Suprapubic skin (tissue), 4 donors: ENCODE data around the gene ZEB2. TPM values are rescaled to one million over a fixed set of nuclear protein-coding genes. Genes with fewer than 3 reads are reported as not detected.

Experiments used
- DNase-seq, 2 donors: peaks; one replicate each; pipeline ENCODE4 v3.0.0-alpha.2; 2019; ENCODE audit warnings: low spot score in 2 of 2
- H3K27ac ChIP-seq: fragments of 200-600 bp; sonication (generic); one replicate; pipeline ENCODE4 v1.5.1; 2019
- H3K27me3 ChIP-seq: fragments of 200-600 bp; sonication (generic); one replicate; pipeline ENCODE4 v1.5.1; 2019
- H3K36me3 ChIP-seq: fragments of 200-600 bp; sonication (generic); one replicate; pipeline ENCODE4 v1.5.1; 2019
- H3K4me1 ChIP-seq: fragments of 200-600 bp; sonication (generic); one replicate; pipeline ENCODE4 v1.5.1; 2019
- H3K4me3 ChIP-seq: fragments of 200-600 bp; sonication (generic); one replicate; pipeline ENCODE4 v1.5.1; 2019; ENCODE audit warnings: mild to moderate bottlenecking
- H3K9me3 ChIP-seq: fragments of 200-600 bp; sonication (generic); one replicate; pipeline ENCODE4 v1.5.1; 2019
- CTCF ChIP-seq, 2 donors: fragments of 200-600 bp in 1 of 2; fragments of 450-650 bp in 1 of 2; sonication (generic) in 1 of 2; IDR thresholded peaks; one replicate each; pipeline ENCODE4 v1.5.1; 2016 to 2019; ENCODE audit warnings: antibody characterized with exemption in 2 of 2, mild to moderate bottlenecking in 1 of 2, moderate library complexity in 1 of 2
- EP300 ChIP-seq: sonication (generic); formaldehyde crosslinking; IDR thresholded peaks from one replicate; pipeline ENCODE4 v1.6.1; 2017; ENCODE audit warnings: antibody characterized with exemption
- POLR2A ChIP-seq, 2 donors: fragments of 450-650 bp; IDR thresholded peaks; one replicate each; pipeline ENCODE4 v1.6.1; 2017; ENCODE audit warnings: antibody characterized with exemption in 2 of 2, mild to moderate bottlenecking in 2 of 2, moderate library complexity in 2 of 2
- POLR2AphosphoS5 ChIP-seq, 3 donors: sonication (generic); formaldehyde crosslinking; IDR thresholded peaks; one replicate each; pipeline ENCODE4 v1.6.1; 2017; ENCODE audit warnings: antibody characterized with exemption in 3 of 3
- WGBS: methylation state at CpG from one replicate; pipeline ENCODE4 v1.1.5; 2018; 5-methylcytosine and 5-hydroxymethylcytosine counted together
- total RNA-seq, 4 donors: library from RNA; depleted of rRNA; stranded (reverse); fragments of >200 nt; gene quantifications; one replicate each; pipeline ENCODE4 v1.1.0, GENCODE V29; 2016

ZEB2 gene
- total RNA-seq, 4 donors from 2014 or later, result 16.3 to 43.7 (median 34.5) TPM

GRCh38 chr2:144426355-144426754, 93.6 kb downstream of the ZEB2 start:
- H3K4me3 ChIP-seq, result no peak overlapping the region
- H3K9me3 ChIP-seq, result no peaks in the 10 kb centered on the region
- H3K27ac ChIP-seq, result peak overlapping the region; percentile 29
- no peak for DNase-seq
- no peaks in the 10 kb centered on the region for H3K27me3 ChIP-seq
- peaks cover 4% of the 10 kb centered on the region for H3K36me3 ChIP-seq
- TF ChIP-seq EP300 (no peak), POLR2AphosphoS5 (IDR thresholded peaks at IDR 0.05) (no peak), CTCF (IDR thresholded peaks at IDR 0.05) (no peak), POLR2A (IDR thresholded peaks at IDR 0.05) (no peak)
- peaks cover 24% of the 10 kb centered on the region for H3K4me1 ChIP-seq
- WGBS, result 68% methylated on average over 1 of the region's 1 CpG

- DNase-seq, result no peak
- WGBS, result 84% methylated on average over 4 of the region's 4 CpGs
- no peaks in the 10 kb centered on the region for H3K9me3 ChIP-seq
- H3K4me1 ChIP-seq, result peaks cover 24% of the 10 kb centered on the region
- TF ChIP-seq POLR2A (IDR thresholded peaks at IDR 0.05) (no peak), CTCF (IDR thresholded peaks at IDR 0.05) (no peak), EP300 (no peak), POLR2AphosphoS5 (IDR thresholded peaks at IDR 0.05) (no peak)
- peak overlapping the region; percentile 14 for H3K27ac ChIP-seq
- H3K36me3 ChIP-seq, result peaks cover 8% of the 10 kb centered on the region
- no peaks in the 10 kb centered on the region for H3K27me3 ChIP-seq
- no peak overlapping the region for H3K4me3 ChIP-seq
Measured at GRCh38 chr2:144424559-144425240, 95.2 kb downstream of the ZEB2 start.

GRCh38 chr2:144421606-144422510, 98.1 kb downstream of the ZEB2 start:
- 97% methylated on average over 1 of the region's 1 CpG for WGBS
- Histone ChIP-seq H3K27ac (no peak overlapping the region), H3K36me3 (peaks cover 8% of the 10 kb centered on the region), H3K4me1 (peaks cover 15% of the 10 kb centered on the region), H3K4me3 (no peak overlapping the region), H3K9me3 (no peaks in the 10 kb centered on the region), H3K27me3 (no peaks in the 10 kb centered on the region)
- no peak for TF ChIP-seq EP300
- TF ChIP-seq POLR2AphosphoS5 (IDR thresholded peaks at IDR 0.05), result no peak
- no peak for TF ChIP-seq POLR2A (IDR thresholded peaks at IDR 0.05)
- no peak for TF ChIP-seq CTCF (IDR thresholded peaks at IDR 0.05)
- DNase-seq, result no peak

- no peaks in the 10 kb centered on the region for H3K27me3 ChIP-seq
- H3K4me1 ChIP-seq, result no peaks in the 10 kb centered on the region
- H3K4me3 ChIP-seq, result no peak overlapping the region
- H3K9me3 ChIP-seq, result no peaks in the 10 kb centered on the region
- H3K27ac ChIP-seq, result no peak overlapping the region
- 94% methylated on average over 3 of the region's 3 CpGs for WGBS
- DNase-seq, result no peak
- TF ChIP-seq CTCF (IDR thresholded peaks at IDR 0.05), result no peak
- TF ChIP-seq POLR2AphosphoS5 (IDR thresholded peaks at IDR 0.05), result no peak
- no peak for TF ChIP-seq POLR2A (IDR thresholded peaks at IDR 0.05)
- no peak for TF ChIP-seq EP300
- peaks cover 5% of the 10 kb centered on the region for H3K36me3 ChIP-seq
Measured at GRCh38 chr2:144419218-144419617, 100.7 kb downstream of the ZEB2 start.

GRCh38 chr2:144415386-144415785, 104.5 kb downstream of the ZEB2 start:
- Histone ChIP-seq H3K27ac (no peak overlapping the region), H3K27me3 (no peaks in the 10 kb centered on the region), H3K4me3 (no peak overlapping the region), H3K9me3 (no peaks in the 10 kb centered on the region), H3K36me3 (no peaks in the 10 kb centered on the region), H3K4me1 (no peaks in the 10 kb centered on the region)
- TF ChIP-seq EP300 (no peak), CTCF (IDR thresholded peaks at IDR 0.05) (no peak), POLR2A (IDR thresholded peaks at IDR 0.05) (no peak), POLR2AphosphoS5 (IDR thresholded peaks at IDR 0.05) (no peak)
- DNase-seq, result no peak
- WGBS, result 82% methylated on average over 4 of the region's 4 CpGs
